Activated naive CD8-positive, alpha-beta T cell treated with anti-CD3 and anti-CD28 coated beads for 36 hours (primary cell): ENCODE results near the gene LRRC8B. TPM values are rescaled to one million over a fixed set of nuclear protein-coding genes. Genes with fewer than 3 reads are reported as not detected.

Experiments used
- DNase-seq: peaks from one replicate; pipeline ENCODE4 v3.0.0; 2021
- H3K27ac Mint-ChIP-seq: one replicate; pipeline ENCODE4 v1.8.0; 2022; ENCODE audit warnings: mild to moderate bottlenecking, moderate library complexity, mixed read lengths
- H3K27me3 Mint-ChIP-seq: one replicate; pipeline ENCODE4 v1.8.0; 2022; ENCODE audit warnings: mild to moderate bottlenecking, mixed read lengths
- H3K36me3 Mint-ChIP-seq: one replicate; pipeline ENCODE4 v1.8.0; 2021; ENCODE audit warnings: mild to moderate bottlenecking, mixed read lengths
- H3K4me1 Mint-ChIP-seq: one replicate; pipeline ENCODE4 v1.8.0; 2021; ENCODE audit warnings: mixed read lengths
- H3K4me3 Mint-ChIP-seq: one replicate; pipeline ENCODE4 v1.8.0; 2022; ENCODE audit warnings: mild to moderate bottlenecking, moderate library complexity, mixed read lengths
- H3K9me3 Mint-ChIP-seq: one replicate; pipeline ENCODE4 v1.8.0; 2022; ENCODE audit warnings: mixed read lengths
- total RNA-seq, 2 experiments: library from RNA; stranded (reverse); gene quantifications; one replicate each; pipeline ENCODE4 v1.2.3, GENCODE V29; 2021

Gene LRRC8B
- total RNA-seq, 2 experiments from 2014 or later, result 22.3 to 24.5 TPM

DNA sequence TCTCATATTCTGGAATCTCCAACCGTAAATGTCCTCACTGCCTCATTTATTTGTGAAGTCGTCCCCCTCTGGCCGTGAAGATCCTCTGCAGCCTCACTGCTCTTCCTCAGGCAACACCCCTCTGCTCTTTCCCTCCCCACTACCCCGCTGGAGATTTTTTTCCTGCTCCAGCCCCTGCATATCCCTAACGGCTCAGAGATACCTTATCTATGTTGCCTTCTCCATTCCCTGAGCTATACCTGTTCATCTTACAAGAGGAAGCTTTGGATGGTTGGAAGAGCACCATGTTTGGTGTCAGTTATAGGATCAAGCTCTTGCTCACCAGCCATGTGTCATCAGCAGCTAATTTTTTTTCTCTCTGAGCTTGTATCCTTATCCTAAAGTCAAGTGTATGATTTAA, 26.4 kb downstream of the LRRC8B start:
- Mint-ChIP-seq H3K4me1 (peaks cover 75% of the 10 kb centered on the region), H3K27ac (peak overlapping the region; percentile 10), H3K36me3 (peaks cover 51% of the 10 kb centered on the region), H3K4me3 (no peak overlapping the region), H3K27me3 (no peaks in the 10 kb centered on the region), H3K9me3 (peaks cover 2% of the 10 kb centered on the region)
- no peak for DNase-seq

DNA sequence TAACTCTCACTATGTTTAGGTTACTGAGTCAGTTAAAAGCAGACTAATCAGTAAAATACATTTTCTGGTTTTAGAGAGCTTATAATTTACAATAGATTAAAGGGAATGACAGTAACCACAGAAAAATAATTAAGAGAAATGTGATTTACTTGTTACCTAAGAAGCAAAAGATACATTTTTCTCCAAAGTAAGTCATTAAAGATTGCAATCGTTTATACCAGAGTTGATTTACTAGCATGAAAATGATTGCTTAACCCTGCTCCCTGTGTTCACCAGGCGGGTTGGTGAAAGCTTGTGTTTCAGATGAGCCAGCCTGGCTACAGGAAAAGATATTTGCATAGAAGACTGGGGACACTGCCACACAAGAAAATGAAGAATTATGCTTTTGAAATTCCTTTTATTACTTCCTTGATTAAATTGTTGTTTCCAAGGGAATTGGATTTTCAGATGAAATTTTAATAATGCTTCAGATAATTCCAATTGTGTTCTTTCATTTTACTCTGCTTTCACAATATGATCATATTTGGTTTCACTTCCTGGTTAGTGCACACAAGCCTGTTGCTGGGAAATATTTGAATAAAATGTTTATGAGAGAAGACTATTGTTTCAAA, 27.9 kb downstream of the LRRC8B start:
- Mint-ChIP-seq H3K4me1 (peaks cover 71% of the 10 kb centered on the region), H3K36me3 (peaks cover 60% of the 10 kb centered on the region), H3K27me3 (no peaks in the 10 kb centered on the region), H3K27ac (peak overlapping the region; percentile 76), H3K4me3 (peak overlapping the region; percentile 32), H3K9me3 (no peaks in the 10 kb centered on the region)
- no peak for DNase-seq

DNA sequence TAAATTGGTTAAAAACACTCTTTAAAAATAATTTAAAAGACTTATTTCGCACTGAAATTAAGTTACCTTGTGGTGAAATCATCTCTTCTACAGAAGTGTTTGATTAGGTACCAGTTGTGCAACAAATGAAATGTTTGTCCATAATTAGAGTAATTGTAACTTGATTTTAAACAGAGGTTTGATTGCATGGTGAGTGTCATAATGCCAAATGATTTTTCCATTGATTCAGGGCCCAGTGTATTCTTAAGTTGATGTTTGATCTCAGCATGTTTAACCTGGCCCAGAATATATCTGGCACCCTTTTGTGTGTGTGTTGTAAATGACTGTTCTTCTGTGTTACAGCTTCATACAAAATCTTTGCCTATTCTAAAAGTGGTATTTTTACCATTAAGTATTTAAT, 28.5 kb downstream of the LRRC8B start:
- no peak overlapping the region for H3K27ac Mint-ChIP-seq
- H3K27me3 Mint-ChIP-seq, result no peaks in the 10 kb centered on the region
- peaks cover 66% of the 10 kb centered on the region for H3K4me1 Mint-ChIP-seq
- no peak for DNase-seq
- H3K36me3 Mint-ChIP-seq, result peaks cover 65% of the 10 kb centered on the region
- no peak overlapping the region for H3K4me3 Mint-ChIP-seq
- H3K9me3 Mint-ChIP-seq, result no peaks in the 10 kb centered on the region

DNA sequence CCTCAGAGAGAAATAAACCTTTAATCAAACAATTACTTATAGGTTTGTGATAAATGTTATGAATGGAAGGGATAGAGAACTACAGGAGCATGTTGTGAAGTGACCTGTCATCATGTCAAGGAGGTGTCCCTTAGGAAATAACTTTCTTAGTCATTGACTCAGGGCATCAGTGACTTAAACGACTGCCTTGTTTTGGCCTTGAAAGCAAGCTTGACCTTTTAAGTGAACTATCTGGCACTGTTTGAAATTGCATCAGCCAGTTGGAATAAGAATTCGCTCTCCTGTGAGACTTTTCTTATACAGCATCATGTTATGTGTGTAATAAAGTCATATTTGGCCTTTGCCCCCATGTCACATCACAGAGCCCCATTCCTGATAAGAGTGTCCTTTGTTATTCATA, 30.9 kb downstream of the LRRC8B start:
- DNase-seq, result no peak
- no peak overlapping the region for H3K4me3 Mint-ChIP-seq
- peak overlapping the region; percentile 65 for H3K27ac Mint-ChIP-seq
- H3K27me3 Mint-ChIP-seq, result no peaks in the 10 kb centered on the region
- H3K36me3 Mint-ChIP-seq, result peaks cover 72% of the 10 kb centered on the region
- H3K4me1 Mint-ChIP-seq, result peaks cover 52% of the 10 kb centered on the region
- peaks cover 5% of the 10 kb centered on the region for H3K9me3 Mint-ChIP-seq

DNA sequence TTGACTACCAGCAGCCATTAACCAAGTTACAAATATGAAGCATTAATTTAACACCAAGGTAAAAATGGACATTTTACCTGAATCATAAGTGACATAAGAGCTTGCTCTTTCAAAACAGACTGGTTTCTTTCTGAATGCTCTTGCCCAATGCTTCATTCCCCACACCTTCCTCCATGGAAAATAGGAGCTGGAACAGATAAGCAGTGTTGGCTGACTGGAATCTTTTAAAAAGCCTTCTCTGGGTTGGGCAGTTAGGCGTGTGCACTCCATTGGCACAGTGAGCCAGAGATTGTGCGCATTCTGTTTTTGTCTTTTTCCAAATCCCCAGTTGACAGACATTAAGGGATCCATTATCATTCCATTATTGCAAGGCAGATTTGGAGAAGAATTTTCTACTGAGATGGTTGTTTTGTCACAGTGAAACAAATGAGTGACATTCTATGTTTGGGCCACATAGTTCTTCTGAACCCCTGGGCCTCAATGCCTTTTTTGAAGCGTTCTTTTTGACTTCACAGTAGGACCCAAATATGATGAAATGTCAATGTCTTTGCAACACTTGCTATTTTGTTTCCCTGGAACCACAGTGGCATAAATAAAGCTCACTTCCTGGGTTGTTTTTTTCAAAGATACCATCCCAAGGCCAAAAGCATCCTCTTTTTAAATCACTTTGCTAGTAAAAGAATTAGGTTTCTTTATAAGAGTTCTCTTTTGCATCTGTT, 32.3 kb downstream of the LRRC8B start:
- Mint-ChIP-seq H3K9me3 (peaks cover 5% of the 10 kb centered on the region), H3K4me1 (peaks cover 44% of the 10 kb centered on the region), H3K4me3 (no peak overlapping the region), H3K36me3 (peaks cover 65% of the 10 kb centered on the region), H3K27me3 (no peaks in the 10 kb centered on the region), H3K27ac (no peak overlapping the region)
- DNase-seq, result no peak

DNA sequence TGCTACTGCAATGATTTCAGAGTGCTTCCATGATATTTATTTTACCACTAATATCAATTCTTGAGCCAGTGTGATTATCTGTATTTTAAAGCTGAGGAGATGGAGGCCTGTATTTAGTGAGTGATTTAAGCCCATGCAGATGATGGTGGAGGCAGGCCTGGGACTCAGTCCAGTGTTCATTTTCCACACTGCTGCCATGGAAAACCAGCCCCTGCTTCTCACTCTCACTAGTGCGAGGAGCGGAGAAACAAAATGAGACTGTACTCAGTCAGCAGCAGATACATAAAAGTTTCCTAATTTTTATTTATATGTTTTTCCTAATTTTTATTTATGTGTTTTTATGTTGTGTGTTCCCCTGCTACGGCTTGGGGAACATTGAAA, 32.8 kb downstream of the LRRC8B start:
- Mint-ChIP-seq H3K9me3 (peaks cover 5% of the 10 kb centered on the region), H3K27ac (no peak overlapping the region), H3K27me3 (no peaks in the 10 kb centered on the region), H3K4me3 (no peak overlapping the region), H3K36me3 (peaks cover 71% of the 10 kb centered on the region), H3K4me1 (peaks cover 43% of the 10 kb centered on the region)
- DNase-seq, result no peak

DNA sequence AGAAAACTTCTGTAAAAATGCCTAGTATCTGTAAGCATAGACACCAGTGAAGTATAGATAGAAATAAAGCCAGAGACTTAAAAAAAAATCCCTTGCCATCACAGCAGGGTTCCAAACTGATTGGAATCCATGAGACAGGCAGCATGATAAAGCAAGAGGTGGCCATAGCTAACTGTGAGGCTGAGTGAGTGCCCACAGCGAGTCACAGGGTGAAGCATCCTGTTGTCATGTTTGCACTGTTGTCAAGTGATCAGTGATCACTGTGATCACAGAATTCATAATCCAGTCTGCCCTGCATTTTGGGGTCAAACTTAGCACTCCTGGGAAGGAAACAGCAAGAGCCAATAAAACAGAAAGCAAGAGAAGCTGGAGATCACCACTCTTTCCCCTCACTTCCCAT, 33.3 kb downstream of the LRRC8B start:
- H3K9me3 Mint-ChIP-seq, result peaks cover 5% of the 10 kb centered on the region
- H3K4me3 Mint-ChIP-seq, result no peak overlapping the region
- DNase-seq, result no peak
- H3K4me1 Mint-ChIP-seq, result peaks cover 40% of the 10 kb centered on the region
- no peaks in the 10 kb centered on the region for H3K27me3 Mint-ChIP-seq
- H3K36me3 Mint-ChIP-seq, result peaks cover 71% of the 10 kb centered on the region
- no peak overlapping the region for H3K27ac Mint-ChIP-seq

DNA sequence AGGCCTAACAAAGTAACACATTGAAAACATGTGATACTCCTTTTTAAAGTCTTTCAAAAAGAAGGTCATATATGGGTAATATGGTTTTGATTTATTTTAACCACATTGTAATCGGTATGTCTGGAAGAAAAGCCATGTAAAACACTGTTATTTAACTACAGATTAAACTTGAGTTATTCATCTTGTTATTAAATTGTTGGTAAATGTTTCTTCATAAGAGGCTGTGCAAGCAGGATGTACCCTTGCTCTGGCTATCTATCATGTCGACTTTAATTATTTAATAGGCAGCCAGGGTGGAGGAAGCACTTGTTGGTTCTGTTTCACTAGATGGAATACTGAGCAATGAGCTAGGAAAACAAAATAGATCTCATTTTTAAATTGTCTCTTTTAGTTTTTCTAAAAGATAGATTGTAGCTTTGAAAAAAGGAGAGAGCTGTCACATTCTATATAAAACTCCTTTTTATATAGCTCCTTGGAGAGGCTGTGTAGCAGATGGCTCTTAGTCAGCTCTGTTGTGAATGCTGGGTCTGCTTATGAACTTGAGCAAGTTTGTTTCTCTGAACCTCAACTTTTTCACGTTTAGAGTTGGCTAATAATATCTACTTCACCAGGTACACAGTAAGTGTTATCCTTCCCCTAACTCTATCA, 39.5 kb downstream of the LRRC8B start:
- H3K4me3 Mint-ChIP-seq, result no peak overlapping the region
- H3K4me1 Mint-ChIP-seq, result peaks cover 28% of the 10 kb centered on the region
- H3K27me3 Mint-ChIP-seq, result no peaks in the 10 kb centered on the region
- no peak for DNase-seq
- peaks cover 35% of the 10 kb centered on the region for H3K36me3 Mint-ChIP-seq
- H3K27ac Mint-ChIP-seq, result no peak overlapping the region
- H3K9me3 Mint-ChIP-seq, result peaks cover 4% of the 10 kb centered on the region

DNA sequence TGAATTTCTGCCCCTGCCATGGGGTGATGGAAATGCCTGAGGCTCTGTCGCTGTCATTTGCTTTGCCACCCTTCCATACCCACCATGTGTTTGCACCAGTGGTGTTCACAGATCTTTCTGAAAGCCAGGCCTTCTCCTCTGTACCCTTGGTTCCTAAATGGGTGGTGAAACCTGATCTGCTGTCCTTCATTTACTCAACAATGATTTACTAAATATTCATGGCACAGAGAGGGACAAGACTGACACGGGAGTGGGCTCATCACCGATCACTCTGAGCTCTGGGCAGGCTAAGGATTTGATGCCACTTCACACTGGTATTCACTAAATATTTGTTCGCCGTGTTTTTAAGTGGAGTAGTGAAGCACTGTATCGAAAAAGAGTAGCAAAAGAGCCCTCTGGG, 40.9 kb downstream of the LRRC8B start:
- no peak for DNase-seq
- H3K4me1 Mint-ChIP-seq, result peaks cover 28% of the 10 kb centered on the region
- no peak overlapping the region for H3K4me3 Mint-ChIP-seq
- H3K27ac Mint-ChIP-seq, result no peak overlapping the region
- no peaks in the 10 kb centered on the region for H3K27me3 Mint-ChIP-seq
- H3K36me3 Mint-ChIP-seq, result peaks cover 41% of the 10 kb centered on the region
- H3K9me3 Mint-ChIP-seq, result no peaks in the 10 kb centered on the region

DNA sequence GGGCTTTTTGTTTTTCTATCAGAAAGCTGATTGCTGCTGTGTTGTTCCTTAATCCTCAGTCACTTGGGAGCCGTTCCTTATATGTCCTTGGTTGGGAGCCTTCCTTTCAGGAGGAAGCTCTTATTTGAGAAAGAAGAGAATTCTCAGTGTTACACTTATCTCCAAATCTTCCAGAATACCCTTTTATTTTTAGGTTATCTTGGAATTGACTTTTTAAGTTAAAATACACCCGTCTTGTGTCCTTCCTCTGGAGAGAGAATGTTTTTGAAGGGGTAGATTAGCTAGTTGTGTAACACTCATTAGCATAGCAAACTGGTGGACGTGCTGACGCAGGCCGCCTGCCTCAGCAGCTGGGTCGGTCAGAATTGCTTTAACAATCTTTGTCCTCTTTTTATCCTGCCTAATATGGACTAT, 42.1 kb downstream of the LRRC8B start:
- no peak for DNase-seq
- Mint-ChIP-seq H3K27ac (no peak overlapping the region), H3K36me3 (peaks cover 51% of the 10 kb centered on the region), H3K27me3 (no peaks in the 10 kb centered on the region), H3K4me3 (no peak overlapping the region), H3K9me3 (peaks cover 5% of the 10 kb centered on the region), H3K4me1 (peaks cover 38% of the 10 kb centered on the region)

DNA sequence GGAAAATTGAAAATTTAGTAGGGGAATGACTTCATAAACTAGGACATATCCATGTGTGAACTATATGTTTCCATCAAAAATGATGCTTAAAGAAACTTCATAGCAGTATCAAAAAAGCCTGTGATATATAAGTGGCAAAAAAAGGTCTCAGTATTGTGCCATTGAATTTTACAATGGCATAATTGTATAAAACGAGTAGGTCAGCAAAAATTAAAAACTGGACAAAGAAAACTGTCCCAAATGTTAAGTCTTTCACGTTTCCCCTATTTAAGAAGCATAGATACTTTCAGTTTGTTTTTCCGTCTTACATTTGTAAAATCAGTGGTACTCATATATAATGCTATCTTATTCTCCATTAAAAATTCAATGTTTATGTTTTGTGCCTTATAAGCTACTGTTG, 43.2 kb downstream of the LRRC8B start:
- Mint-ChIP-seq H3K27ac (no peak overlapping the region), H3K27me3 (no peaks in the 10 kb centered on the region), H3K4me3 (no peak overlapping the region), H3K4me1 (peaks cover 35% of the 10 kb centered on the region), H3K9me3 (peaks cover 5% of the 10 kb centered on the region), H3K36me3 (peaks cover 47% of the 10 kb centered on the region)
- no peak for DNase-seq

DNA sequence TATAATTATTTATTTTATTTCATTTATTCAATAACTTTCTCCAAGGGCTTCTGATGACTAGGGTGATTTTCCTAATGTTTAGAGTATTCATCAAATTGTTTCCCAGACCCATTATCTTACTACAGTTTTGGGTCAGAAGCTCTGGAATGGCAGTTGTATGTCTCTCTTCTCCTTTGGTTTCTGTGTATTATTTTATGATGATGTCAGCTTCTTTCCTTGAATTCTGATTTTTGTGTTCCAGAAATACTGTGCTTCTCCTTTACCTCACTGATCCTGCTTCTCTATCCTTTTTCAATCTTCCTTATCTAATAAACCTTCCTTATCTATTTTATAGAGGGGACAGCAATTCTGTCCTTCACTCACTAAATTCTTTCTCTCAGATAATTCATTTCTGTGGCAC, 48.8 kb downstream of the LRRC8B start:
- H3K4me1 Mint-ChIP-seq, result peaks cover 18% of the 10 kb centered on the region
- no peak overlapping the region for H3K27ac Mint-ChIP-seq
- no peak overlapping the region for H3K4me3 Mint-ChIP-seq
- peaks cover 5% of the 10 kb centered on the region for H3K9me3 Mint-ChIP-seq
- H3K27me3 Mint-ChIP-seq, result no peaks in the 10 kb centered on the region
- DNase-seq, result no peak
- peaks cover 53% of the 10 kb centered on the region for H3K36me3 Mint-ChIP-seq

DNA sequence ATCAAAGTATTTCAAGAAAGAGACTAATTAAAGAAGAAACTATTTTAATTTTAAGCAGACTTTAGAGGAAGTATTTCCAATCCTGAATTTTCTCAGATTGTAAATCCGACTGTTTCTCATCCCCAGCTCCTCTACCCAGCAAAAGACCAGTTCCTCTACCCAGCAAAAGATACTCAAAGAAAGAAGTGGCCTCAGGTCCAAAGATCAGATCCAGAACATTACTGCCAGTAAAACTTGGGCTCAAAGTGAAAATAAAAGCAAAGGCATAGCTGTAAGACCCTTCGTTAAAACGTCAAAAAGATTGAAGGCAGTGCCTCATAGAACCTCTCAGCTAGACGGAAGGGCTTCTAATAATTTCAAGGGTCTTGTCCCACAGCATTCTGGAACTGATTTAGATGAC, 50.0 kb downstream of the LRRC8B start:
- Mint-ChIP-seq H3K4me1 (peaks cover 22% of the 10 kb centered on the region), H3K4me3 (no peak overlapping the region), H3K36me3 (peaks cover 51% of the 10 kb centered on the region), H3K27ac (no peak overlapping the region), H3K27me3 (no peaks in the 10 kb centered on the region), H3K9me3 (peaks cover 5% of the 10 kb centered on the region)
- no peak for DNase-seq

DNA sequence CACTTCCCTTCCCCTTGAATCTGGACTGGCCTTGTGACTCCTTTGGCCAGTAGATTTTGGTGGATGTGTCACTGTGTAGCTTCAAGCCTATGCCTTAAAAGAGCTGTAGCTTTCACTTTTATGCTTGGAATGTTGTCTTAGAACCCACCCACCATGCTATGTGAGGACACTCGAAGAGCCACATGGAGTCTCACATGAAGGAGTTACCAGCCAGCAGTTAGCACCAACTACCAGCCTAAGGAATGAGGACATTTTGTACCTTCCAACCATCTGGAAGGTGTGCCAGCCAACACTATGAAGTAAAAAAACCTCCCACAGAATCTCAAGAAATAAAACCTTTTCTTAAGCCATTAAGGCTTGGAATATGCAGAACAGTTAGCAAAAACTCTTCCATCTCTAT, 50.6 kb downstream of the LRRC8B start:
- Mint-ChIP-seq H3K36me3 (peaks cover 51% of the 10 kb centered on the region), H3K27ac (no peak overlapping the region), H3K4me1 (peaks cover 27% of the 10 kb centered on the region), H3K4me3 (no peak overlapping the region), H3K27me3 (no peaks in the 10 kb centered on the region), H3K9me3 (peaks cover 5% of the 10 kb centered on the region)
- DNase-seq, result no peak

DNA sequence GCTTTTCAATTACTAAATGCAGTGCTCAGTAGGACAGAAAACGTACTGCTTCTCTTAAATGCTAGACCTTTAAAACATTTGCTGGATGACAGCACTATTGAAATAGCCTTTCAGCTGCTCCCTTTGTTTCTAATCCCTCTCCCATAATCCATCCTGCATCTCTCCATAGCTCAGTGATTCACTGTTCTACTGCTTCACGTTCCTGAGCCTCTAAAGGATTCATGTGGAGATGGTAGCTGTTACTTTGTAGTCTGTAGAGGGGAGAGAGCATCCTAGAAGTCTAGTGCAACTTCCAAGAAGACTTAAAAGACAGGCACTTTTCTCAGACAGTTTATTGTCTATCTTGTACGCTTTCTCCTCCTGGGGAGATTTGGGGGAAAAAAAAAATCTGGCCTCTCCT, 51.4 kb downstream of the LRRC8B start:
- Mint-ChIP-seq H3K36me3 (peaks cover 50% of the 10 kb centered on the region), H3K27ac (no peak overlapping the region), H3K27me3 (no peaks in the 10 kb centered on the region), H3K4me1 (peaks cover 30% of the 10 kb centered on the region), H3K9me3 (peaks cover under 1% of the 10 kb centered on the region), H3K4me3 (no peak overlapping the region)
- no peak for DNase-seq

DNA sequence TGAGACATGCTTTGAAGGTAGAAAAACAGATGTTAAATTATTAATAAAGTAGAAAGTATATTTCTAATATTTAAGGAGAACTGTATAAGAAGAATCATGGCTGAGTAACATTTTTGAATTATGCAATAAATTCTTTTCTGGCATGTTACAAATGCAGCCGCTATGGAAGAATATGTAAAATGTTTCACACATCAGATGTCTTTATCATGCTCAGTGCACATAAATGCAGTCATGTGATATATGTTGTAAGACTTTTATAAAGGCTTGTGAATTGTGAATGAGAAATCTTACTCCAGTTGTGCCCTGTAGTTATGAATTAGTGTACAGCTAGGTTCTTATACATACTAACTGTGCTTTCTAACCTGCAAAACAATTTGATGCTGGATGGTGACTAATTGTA, 53.5 kb downstream of the LRRC8B start:
- Mint-ChIP-seq H3K9me3 (no peaks in the 10 kb centered on the region), H3K4me1 (peaks cover 26% of the 10 kb centered on the region), H3K36me3 (peaks cover 54% of the 10 kb centered on the region), H3K27ac (no peak overlapping the region), H3K4me3 (no peak overlapping the region), H3K27me3 (no peaks in the 10 kb centered on the region)
- no peak for DNase-seq
